Lung (tissue), 12 donors: Measurements from ENCODE around the gene MAIP1. TPM values are rescaled to one million over a fixed set of nuclear protein-coding genes. Genes with fewer than 3 reads are reported as not detected.

Experiments
- ATAC-seq: fragments of 200-7000 bp; cut with Tn5 transposase; one replicate; pipeline ENCODE4 v1.9.1; 2020; ENCODE audit warnings: moderate number of reproducible peaks; ENCODE audit not compliant: insufficient read depth, low FRiP score
- DNase-seq, 3 donors: peaks; one replicate each; pipeline ENCODE4 v3.0.0-alpha.2; 2013 to 2017
- H3K27ac ChIP-seq, 2 donors: one replicate each; pipeline ENCODE4 v1.5.1; 2013; ENCODE audit warnings: mild to moderate bottlenecking in 2 of 2, moderate library complexity in 2 of 2, control low read depth in 1 of 2, inconsistent platforms in 1 of 2, low read depth in 1 of 2, low read length in 1 of 2
- H3K27me3 ChIP-seq, 3 donors: one replicate each; pipeline ENCODE4 v1.5.1; 2013; ENCODE audit warnings: low read length in 2 of 3; ENCODE audit not compliant: control insufficient read depth in 3 of 3, insufficient read depth in 3 of 3
- H3K36me3 ChIP-seq, 4 donors: one replicate each; pipeline ENCODE4 v1.5.1; 2013; ENCODE audit warnings: low read length in 4 of 4, mild to moderate bottlenecking in 1 of 4, moderate library complexity in 1 of 4; ENCODE audit not compliant: control insufficient read depth in 4 of 4, insufficient read depth in 4 of 4
- H3K4me1 ChIP-seq, 5 donors: one replicate each; pipeline ENCODE4 v1.5.1; 2013; ENCODE audit warnings: low read length in 5 of 5, mild to moderate bottlenecking in 2 of 5, moderate library complexity in 1 of 5; ENCODE audit not compliant: control insufficient read depth in 5 of 5, insufficient read depth in 5 of 5
- H3K4me3 ChIP-seq: one replicate; pipeline ENCODE4 v1.5.1; 2013; ENCODE audit warnings: mild to moderate bottlenecking, control low read depth, moderate library complexity
- H3K9ac ChIP-seq, 2 donors: one replicate each; pipeline ENCODE4 v1.5.1; 2013; ENCODE audit warnings: low read length in 2 of 2, control low read depth in 1 of 2; ENCODE audit not compliant: insufficient read depth in 1 of 2
- H3K9me3 ChIP-seq, 4 donors: one replicate each; pipeline ENCODE4 v1.5.1; 2013; ENCODE audit warnings: low read length in 3 of 4, mild to moderate bottlenecking in 1 of 4, moderate library complexity in 1 of 4; ENCODE audit not compliant: control insufficient read depth in 4 of 4, insufficient read depth in 3 of 4
- CTCF ChIP-seq: IDR thresholded peaks from 2 replicates; pipeline ENCODE4 v1.5.1; 2012; ENCODE audit warnings: mild to moderate bottlenecking; ENCODE audit errors: control extremely low read depth, extremely low read depth
- WGBS, 2 donors: extraction: QIAGEN DNeasy Blood & Tissue Kit; methylation state at CpG; one replicate each; pipeline ENCODE4 v1.1.7; 2013; 5-methylcytosine and 5-hydroxymethylcytosine counted together
- polyA plus RNA-seq, 2 donors: library from polyadenylated mRNA; stranded (reverse); fragments of 200-250 nt; gene quantifications; one replicate each; pipeline ENCODE4 v1.2.1, GENCODE V29; 2013
- total RNA-seq, 2 donors: library from RNA; depleted of rRNA in 1 of 2; stranded (reverse); fragments of >200 nt in 1 of 2; gene quantifications; one replicate each; pipeline ENCODE4 v1.2.1, GENCODE V29; 2014 to 2021
- donor health status: control.
- donor health status: control.
- donor health status: Bipolar disorder and iron deficiency.
- donor health status: healthy.
- donor health status: DM: yes; HTN: yes; CAD: no.

The MAIP1 gene
- total and polyA plus RNA-seq, 4 donors, result 8.2 to 18.3 (median 15.3) TPM

GRCh38 chr2:199994371-199994770 lies 39.0 kb downstream of the MAIP1 start:
- peak; percentile 61 to 88 (median 86) for DNase-seq
- Histone ChIP-seq H3K4me1 (peaks cover 0 to 9% (median 0%) of the 10 kb centered on the region in 5 donors), H3K36me3 (peaks cover 0 to 3% (median 0%) of the 10 kb centered on the region in 4 donors), H3K9ac (no peak overlapping the region), H3K27me3 (no peaks in the 10 kb centered on the region), H3K27ac (no peak overlapping the region), H3K9me3 (no peaks in the 10 kb centered on the region), H3K4me3 (no peak overlapping the region)
- no peak for TF ChIP-seq CTCF
- no peak for ATAC-seq
- WGBS, 2 donors, result 74 to 86% methylated on average over 3 of the region's 3 CpGs

GRCh38 chr2:199994896-199995295 lies 39.5 kb downstream of the MAIP1 start:
- DNase-seq, result no peak
- no peaks in the 10 kb centered on the region for H3K9me3 ChIP-seq
- ATAC-seq, result no peak
- H3K9ac ChIP-seq, result no peak overlapping the region
- no peaks in the 10 kb centered on the region for H3K27me3 ChIP-seq
- H3K4me1 ChIP-seq, result peaks cover 0 to 9% (median 0%) of the 10 kb centered on the region in 5 donors
- H3K4me3 ChIP-seq, result no peak overlapping the region
- H3K36me3 ChIP-seq, result peaks cover 0 to 3% (median 0%) of the 10 kb centered on the region in 4 donors
- no peak overlapping the region for H3K27ac ChIP-seq
- WGBS, 2 donors, result 79 to 88% methylated on average over 2 of the region's 2 CpGs
- TF ChIP-seq CTCF, result no peak

- H3K27ac ChIP-seq, result no peak overlapping the region
- H3K9ac ChIP-seq, result no peak overlapping the region
- H3K4me3 ChIP-seq, result no peak overlapping the region
- H3K27me3 ChIP-seq, result no peaks in the 10 kb centered on the region
- no peaks in the 10 kb centered on the region for H3K9me3 ChIP-seq
- peaks cover 0 to 9% (median 0%) of the 10 kb centered on the region in 5 donors for H3K4me1 ChIP-seq
- WGBS, 2 donors, result 91 to 96% methylated on average over 3 of the region's 3 CpGs
- H3K36me3 ChIP-seq, result no peaks in the 10 kb centered on the region
- TF ChIP-seq CTCF, result no peak
- ATAC-seq, result no peak
- no peak for DNase-seq
Observed at GRCh38 chr2:199997296-199997695, 41.9 kb downstream of the MAIP1 start.

- no peak overlapping the region for H3K4me3 ChIP-seq
- peaks cover 0 to 3% (median 0%) of the 10 kb centered on the region in 5 donors for H3K4me1 ChIP-seq
- ATAC-seq, result no peak
- no peak for TF ChIP-seq CTCF
- no peak for DNase-seq
- no peaks in the 10 kb centered on the region for H3K36me3 ChIP-seq
- H3K9me3 ChIP-seq, result no peaks in the 10 kb centered on the region
- H3K9ac ChIP-seq, result no peak overlapping the region
- WGBS, 2 donors, result 90 to 92% methylated on average over 4 of the region's 4 CpGs
- H3K27ac ChIP-seq, result no peak overlapping the region
- no peaks in the 10 kb centered on the region for H3K27me3 ChIP-seq
Observed at GRCh38 chr2:199999166-199999565, 43.8 kb downstream of the MAIP1 start.
